Fibroblast of villous mesenchyme (primary cell): Measurements from ENCODE around the gene PSMC4. TPM values are rescaled to one million over a fixed set of nuclear protein-coding genes. Genes with fewer than 3 reads are reported as not detected.

Experiments
- DNase-seq: peaks from one replicate; pipeline ENCODE4 v3.0.0-alpha.2; 2010; ENCODE audit warnings: low read depth
- H3K4me3 ChIP-seq: 2 replicates; pipeline ENCODE4 v1.5.1; 2011; ENCODE audit warnings: low read depth, mild to moderate bottlenecking, low read length
- total RNA-seq: library from RNA; depleted of rRNA; stranded (reverse); fragments of >200 nt; gene quantifications from 2 replicates; pipeline ENCODE4 v1.2.3, GENCODE V29; 2012
- TF ChIP-seq, protein P1 (sequence below): IDR thresholded peaks from 2 replicates; pipeline ENCODE4 v1.5.1; 2012; ENCODE audit warnings: low read depth, mild to moderate bottlenecking, low read length; ENCODE audit not compliant: insufficient read depth

Gene PSMC4
- total RNA-seq, 1 donor: 106 TPM

DNA sequence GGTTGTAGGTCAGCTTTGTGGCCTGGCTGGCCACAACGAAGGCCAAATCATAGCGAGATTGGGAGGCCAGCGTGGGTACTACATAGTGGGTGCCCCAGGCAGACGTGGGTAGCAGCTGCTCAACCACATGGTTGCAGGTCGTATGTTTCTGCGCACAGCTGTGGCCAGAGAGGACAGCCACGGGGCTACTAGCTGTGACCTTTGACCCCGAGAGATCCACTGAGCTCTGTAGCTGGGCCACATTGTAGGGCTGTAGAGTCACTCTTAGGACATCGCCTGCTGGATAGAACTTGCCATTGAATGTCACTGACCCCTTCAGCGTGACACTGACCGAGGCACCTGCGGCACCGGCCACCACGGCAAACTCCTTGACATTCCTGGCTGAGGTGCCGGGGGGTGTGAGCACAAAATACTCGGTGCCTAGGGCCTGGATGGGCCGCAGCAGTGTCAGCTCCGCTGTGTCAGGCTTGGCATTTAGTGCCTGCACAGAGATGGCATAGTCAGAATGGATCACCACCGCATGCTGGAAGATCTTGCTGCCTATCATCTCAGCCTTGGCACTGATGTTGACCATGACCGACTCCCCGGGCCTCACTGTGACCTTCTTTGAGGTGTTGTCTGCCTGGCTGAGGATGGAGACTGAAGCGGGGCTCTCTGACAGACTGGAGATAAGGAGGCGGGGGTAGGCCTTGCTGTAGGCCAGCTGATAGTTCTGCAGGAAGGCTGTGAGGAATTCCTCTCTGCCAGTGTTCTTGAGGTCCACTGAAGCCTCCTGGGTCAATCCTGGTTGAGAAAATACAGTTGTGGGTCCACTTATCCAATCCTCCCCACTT lies 43.2 kb upstream of the PSMC4 start:
- no peak overlapping the region for H3K4me3 ChIP-seq
- no peak for DNase-seq
- TF ChIP-seq, protein P1, sequence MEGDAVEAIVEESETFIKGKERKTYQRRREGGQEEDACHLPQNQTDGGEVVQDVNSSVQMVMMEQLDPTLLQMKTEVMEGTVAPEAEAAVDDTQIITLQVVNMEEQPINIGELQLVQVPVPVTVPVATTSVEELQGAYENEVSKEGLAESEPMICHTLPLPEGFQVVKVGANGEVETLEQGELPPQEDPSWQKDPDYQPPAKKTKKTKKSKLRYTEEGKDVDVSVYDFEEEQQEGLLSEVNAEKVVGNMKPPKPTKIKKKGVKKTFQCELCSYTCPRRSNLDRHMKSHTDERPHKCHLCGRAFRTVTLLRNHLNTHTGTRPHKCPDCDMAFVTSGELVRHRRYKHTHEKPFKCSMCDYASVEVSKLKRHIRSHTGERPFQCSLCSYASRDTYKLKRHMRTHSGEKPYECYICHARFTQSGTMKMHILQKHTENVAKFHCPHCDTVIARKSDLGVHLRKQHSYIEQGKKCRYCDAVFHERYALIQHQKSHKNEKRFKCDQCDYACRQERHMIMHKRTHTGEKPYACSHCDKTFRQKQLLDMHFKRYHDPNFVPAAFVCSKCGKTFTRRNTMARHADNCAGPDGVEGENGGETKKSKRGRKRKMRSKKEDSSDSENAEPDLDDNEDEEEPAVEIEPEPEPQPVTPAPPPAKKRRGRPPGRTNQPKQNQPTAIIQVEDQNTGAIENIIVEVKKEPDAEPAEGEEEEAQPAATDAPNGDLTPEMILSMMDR: no peak

DNA sequence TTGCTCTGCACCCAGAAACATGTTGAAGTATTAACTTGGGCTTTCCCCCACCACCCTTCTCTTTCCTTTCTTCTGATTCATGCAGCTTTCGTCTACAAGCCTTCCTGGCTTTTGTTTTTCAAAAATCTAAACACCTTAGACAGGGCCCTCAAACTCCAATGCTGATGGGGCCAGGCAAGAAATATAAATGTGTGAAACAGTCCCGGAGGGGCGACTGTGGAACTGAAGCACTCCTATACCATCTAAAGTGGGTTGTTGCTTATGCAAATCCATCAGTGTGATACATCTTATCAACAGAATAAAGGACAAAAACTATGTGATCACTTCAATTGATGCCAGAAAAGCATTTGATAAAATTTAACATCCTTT lies 42.6 kb upstream of the PSMC4 start:
- DNase-seq: no peak
- no peak overlapping the region for H3K4me3 ChIP-seq
- TF ChIP-seq, protein P1: no peak

DNA sequence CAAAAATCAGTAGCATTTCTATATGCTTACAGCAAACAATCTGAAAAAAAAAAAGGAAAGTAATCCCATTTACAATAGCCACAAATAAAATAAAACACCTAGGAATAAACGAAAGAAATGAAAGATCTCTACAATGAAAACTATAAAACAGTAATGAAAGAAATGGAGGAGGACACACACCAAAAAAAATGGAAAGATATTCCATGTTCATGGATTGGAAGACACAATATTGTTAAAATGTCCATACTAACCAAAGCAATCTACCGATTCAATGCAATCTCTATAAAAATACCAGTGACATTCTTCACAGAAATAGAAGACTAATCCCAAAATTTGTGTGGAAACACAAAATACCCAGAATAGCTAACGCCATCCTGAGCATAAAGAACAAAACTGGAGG lies 41.2 kb upstream of the PSMC4 start:
- no peak for DNase-seq
- H3K4me3 ChIP-seq: no peak overlapping the region
- TF ChIP-seq, protein P1: no peak

DNA sequence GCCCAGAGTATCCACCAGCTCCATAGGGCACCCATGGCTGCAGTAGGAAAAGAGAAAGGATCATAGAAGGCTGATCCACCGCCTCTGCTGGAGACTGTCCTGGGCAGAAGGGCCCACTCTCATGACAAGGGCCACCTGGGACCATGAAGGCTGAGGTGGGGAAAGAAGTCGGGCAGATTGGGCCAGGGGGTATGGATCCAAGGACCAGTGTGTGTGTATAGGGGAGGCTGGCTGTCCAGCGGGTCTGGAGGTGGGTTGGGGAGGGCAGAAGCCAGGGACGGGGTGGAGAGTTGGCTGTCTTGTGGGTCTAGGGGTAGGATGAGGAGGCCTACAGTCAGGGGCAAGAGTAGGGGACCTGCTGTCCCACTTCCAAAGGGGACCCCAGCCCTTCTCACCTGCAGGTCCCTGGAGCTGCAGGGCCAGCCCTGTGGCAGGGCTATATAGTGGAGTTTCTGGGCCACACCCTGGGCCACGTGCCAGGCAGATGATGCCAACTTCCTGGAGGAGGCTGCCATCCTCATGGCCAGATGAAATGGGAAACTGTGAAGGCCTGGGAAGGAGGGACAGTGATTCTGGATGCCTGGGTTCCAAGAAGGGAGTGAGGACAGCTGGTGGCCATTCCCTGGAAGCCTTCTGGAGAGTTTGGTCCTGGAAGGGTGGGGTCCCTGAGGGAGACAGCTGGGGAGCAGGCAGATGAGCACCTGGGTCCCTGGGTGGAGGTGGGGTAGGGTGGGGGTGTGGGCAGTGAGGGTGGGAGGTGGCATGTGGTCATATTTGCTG lies 36.2 kb upstream of the PSMC4 start, which contains the start of gene FCGBP:
Gene FCGBP (minus strand): TSS at position 51 of the 780 bp plus-strand sequence.
- DNase-seq: no peak
- no peak within 1 kb of the TSS for H3K4me3 ChIP-seq
- TF ChIP-seq, protein P1: no peak

DNA sequence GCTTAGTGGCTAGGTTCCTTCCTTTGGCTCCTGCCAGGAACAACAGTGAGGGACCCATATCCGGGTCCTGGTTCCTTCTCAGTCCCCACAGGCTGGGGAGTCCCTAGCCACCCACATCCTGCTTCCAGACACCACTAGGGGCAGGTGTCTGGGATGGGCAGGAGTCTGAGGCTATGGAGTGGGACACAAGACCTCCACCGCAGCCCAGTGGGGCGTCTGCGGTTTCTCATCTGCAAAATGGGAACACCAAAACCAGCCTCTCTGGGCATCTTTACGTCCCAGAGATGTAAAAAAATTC lies 35.7 kb upstream of the PSMC4 start:
- no peak for DNase-seq
- H3K4me3 ChIP-seq: no peak overlapping the region
- TF ChIP-seq, protein P1: no peak

DNA sequence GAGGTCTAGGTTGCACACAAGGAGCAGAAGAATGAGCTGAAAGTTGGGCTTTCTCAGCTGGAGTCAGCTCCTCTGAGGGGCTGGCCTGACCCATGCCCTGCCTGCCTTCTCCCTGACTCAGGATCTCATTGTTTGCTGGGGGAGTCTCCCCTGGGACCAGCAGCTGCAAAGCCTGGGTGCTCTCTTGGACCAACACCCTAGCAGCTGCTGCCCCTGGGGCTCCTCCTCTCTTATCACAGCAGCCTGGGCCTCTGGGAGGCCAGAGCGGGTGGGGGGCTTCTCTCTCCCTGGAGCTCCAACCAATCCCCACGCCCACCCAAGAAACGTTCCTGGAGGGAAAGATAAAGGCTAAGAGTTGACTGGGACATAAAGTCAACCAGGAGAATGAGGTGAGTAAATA lies 34.9 kb upstream of the PSMC4 start:
- TF ChIP-seq, protein P1: no peak
- no peak overlapping the region for H3K4me3 ChIP-seq
- DNase-seq: no peak

DNA sequence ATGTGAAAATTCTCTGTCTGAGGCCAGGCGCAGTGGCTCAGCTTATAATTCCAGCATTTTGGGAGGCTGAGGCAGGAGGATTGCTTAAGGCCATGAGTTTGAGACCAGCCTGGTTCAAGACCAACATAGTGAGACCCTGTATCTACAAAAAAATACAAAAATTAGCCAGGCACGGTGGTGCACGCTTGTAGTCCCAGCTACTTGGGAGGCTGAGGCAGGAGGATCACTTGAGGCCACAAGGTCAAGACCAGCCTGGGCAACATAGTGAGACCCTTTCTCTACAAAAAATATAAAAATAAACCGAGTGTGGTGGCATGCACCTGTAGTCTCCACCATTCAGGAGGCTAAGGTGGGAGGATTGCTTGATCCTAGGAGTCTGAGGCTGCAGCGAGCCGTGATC lies 34.3 kb upstream of the PSMC4 start:
- TF ChIP-seq, protein P1: no peak
- DNase-seq: no peak
- no peak overlapping the region for H3K4me3 ChIP-seq
